HepG2 (cell line): ENCODE results near the gene KLHL40. TPM values are rescaled to one million over a fixed set of nuclear protein-coding genes. Genes with fewer than 3 reads are reported as not detected.

ENCODE experiments used
- ATAC-seq: fragments of 200-7000 bp; cut with Tn5 transposase; 3 replicates; pipeline ENCODE4 v1.9.1; 2020; ENCODE audit warnings: mild to moderate bottlenecking, moderate library complexity
- BruUV-seq: library from RNA; stranded (reverse); fragments of 400-500 nt; replicated peaks from 2 replicates; lab custom pipeline; 2021; lab: Mats Ljungman, UMichigan
- CTCF ChIA-PET: fragments of 300-600 bp; formaldehyde crosslinking; extraction: SDS; loops from one replicate; lab custom pipeline; 2021; ENCODE audit warnings: low total read pairs, inconsistent platforms, low intra/inter-chr PET ratio; lab: Yijun Ruan, JAX
- POLR2A ChIA-PET: fragments of 350-600 bp; sonication (Branson Sonifier 250); formaldehyde crosslinking; loops from one replicate; lab custom pipeline; 2020; ENCODE audit warnings: antibody characterized with exemption, inconsistent platforms; lab: Yijun Ruan, JAX
- DNase-seq: peaks from one replicate; pipeline ENCODE4 v3.0.0-alpha.2; 2015; ENCODE audit warnings: low spot score
- FAIRE-seq: peaks from 3 replicates; lab custom pipeline; 2011; peaks lifted over from hg19 to GRCh38; lab: Jason Lieb, UNC
- H2AFZ ChIP-seq: one replicate; pipeline ENCODE4 v1.6.1; 2011; ENCODE audit warnings: low read length, inconsistent platforms
- H3K27ac ChIP-seq: fragments of 300-600 bp; 3 replicates; pipeline ENCODE4 v1.8.0; 2011; ENCODE audit warnings: mixed run types, mild to moderate bottlenecking, mixed read lengths, low read length, inconsistent platforms; ENCODE audit not compliant: insufficient read depth; ENCODE audit errors: extremely low read length
- H3K27me3 ChIP-seq, 2 experiments: fragments of 200-600 bp in 1 of 2; 2 replicates in 1 of 2; 3 replicates in 1 of 2; pipeline versions ENCODE4 v1.6.0 to v1.8.0; 2011; ENCODE audit warnings: low read length in 2 of 2, mild to moderate bottlenecking in 2 of 2, moderate library complexity in 2 of 2, inconsistent platforms in 1 of 2; ENCODE audit not compliant: insufficient read depth in 2 of 2, control insufficient read depth in 1 of 2
- H3K36me3 ChIP-seq, 2 experiments: fragments of 200-600 bp in 1 of 2; replicated peaks in 1 of 2; 2 replicates in 1 of 2; 3 replicates in 1 of 2; pipeline versions ENCODE4 v1.5.1 to v1.8.0; 2011; ENCODE audit warnings: low read length in 2 of 2, inconsistent platforms in 1 of 2; ENCODE audit not compliant: insufficient read depth in 2 of 2, control insufficient read depth in 1 of 2
- H3K4me1 ChIP-seq: 2 replicates; pipeline ENCODE4 v1.5.1; 2012; ENCODE audit warnings: low read length, inconsistent platforms; ENCODE audit not compliant: insufficient read depth
- H3K4me2 ChIP-seq: 2 replicates; pipeline ENCODE4 v1.6.0; 2011; ENCODE audit warnings: low read depth, low read length, inconsistent platforms
- H3K4me3 ChIP-seq, 3 experiments: fragments of 200-600 bp in 1 of 3; sonication (generic), shearing (Covaris generic) in 1 of 3; replicated peaks in 1 of 3; 2 replicates each; pipeline ENCODE4 v1.5.1; 2011 to 2016; ENCODE audit warnings: low read length in 3 of 3, inconsistent platforms in 2 of 3, low read depth in 2 of 3, mild to moderate bottlenecking in 2 of 3, control low read depth in 1 of 3, mixed read lengths in 1 of 3; ENCODE audit not compliant: insufficient read depth in 1 of 3
- H3K79me2 ChIP-seq: one replicate; pipeline ENCODE4 v1.6.1; 2011; ENCODE audit warnings: low read length, inconsistent platforms; ENCODE audit not compliant: insufficient read depth
- H3K9ac ChIP-seq: 2 replicates; pipeline ENCODE4 v1.6.0; 2011; ENCODE audit warnings: mild to moderate bottlenecking, low read depth, low read length, inconsistent platforms; ENCODE audit not compliant: insufficient read depth
- H3K9me3 ChIP-seq: 2 replicates; pipeline ENCODE4 v1.5.1; 2012; ENCODE audit warnings: mild to moderate bottlenecking, low read length
- H4K20me1 ChIP-seq: 2 replicates; pipeline ENCODE4 v1.6.0; 2011; ENCODE audit warnings: inconsistent platforms, mild to moderate bottlenecking, low read length, moderate library complexity; ENCODE audit not compliant: insufficient read depth
- BCL3 ChIP-seq: sonication (generic); formaldehyde crosslinking; IDR thresholded peaks from 2 replicates; pipeline ENCODE4 v1.5.1; 2020; ENCODE audit warnings: mild to moderate bottlenecking, missing genetic modification reagents, moderate library complexity
- CERS6 ChIP-seq: sonication (generic); formaldehyde crosslinking; IDR thresholded peaks from 2 replicates; pipeline ENCODE4 v1.5.0; 2020; ENCODE audit warnings: missing genetic modification reagents
- HBP1 ChIP-seq: IDR thresholded peaks from 2 replicates; pipeline ENCODE4 v1.6.1; 2016; ENCODE audit warnings: low read depth, control low read depth
- HNRNPK ChIP-seq: fragments of 200-400 bp; formaldehyde crosslinking; IDR thresholded peaks from 2 replicates; pipeline ENCODE4 v1.6.1; 2018; ENCODE audit warnings: low read length, low read depth, moderate library complexity, mild to moderate bottlenecking; ENCODE audit not compliant: poor library complexity, severe bottlenecking
- JARID2 ChIP-seq: sonication (generic); formaldehyde crosslinking; IDR thresholded peaks from 2 replicates; pipeline ENCODE4 v1.8.1; 2023; ENCODE audit warnings: missing genetic modification reagents, inconsistent platforms; ENCODE audit not compliant: insufficient replicate concordance
- KDM5B ChIP-seq: sonication (generic); formaldehyde crosslinking; IDR thresholded peaks from 2 replicates; pipeline ENCODE4 v1.4.0; 2020; ENCODE audit warnings: missing genetic modification reagents, mild to moderate bottlenecking, borderline replicate concordance
- LRRFIP1 ChIP-seq: sonication (generic); formaldehyde crosslinking; conservative IDR thresholded peaks from 2 replicates; pipeline ENCODE4 v1.4.0; 2020; ENCODE audit warnings: missing genetic modification reagents
- MED8 ChIP-seq: sonication (generic); formaldehyde crosslinking; IDR thresholded peaks from 2 replicates; pipeline ENCODE4 v1.8.1; 2023; ENCODE audit warnings: mild to moderate bottlenecking, missing genetic modification reagents; ENCODE audit not compliant: insufficient replicate concordance
- SIN3A ChIP-seq: IDR thresholded peaks from 2 replicates; pipeline ENCODE4 v1.6.1; 2011; ENCODE audit warnings: low read depth, mild to moderate bottlenecking, control low read depth, low read length, borderline replicate concordance
- SRY ChIP-seq: sonication (generic); formaldehyde crosslinking; IDR thresholded peaks from 2 replicates; pipeline ENCODE4 v1.8.0; 2022; ENCODE audit warnings: mild to moderate bottlenecking, missing genetic modification reagents
- ZNF362 ChIP-seq: sonication (generic); formaldehyde crosslinking; IDR thresholded peaks from 2 replicates; pipeline ENCODE4 v1.4.0; 2020; ENCODE audit warnings: missing genetic modification reagents, mild to moderate bottlenecking, borderline replicate concordance
- ZNF550 ChIP-seq: sonication (generic); formaldehyde crosslinking; IDR thresholded peaks from 2 replicates; pipeline ENCODE4 v1.4.0; 2020; ENCODE audit warnings: mild to moderate bottlenecking, missing genetic modification reagents, borderline replicate concordance
- ZNF569 ChIP-seq: sonication (generic); formaldehyde crosslinking; IDR thresholded peaks from 2 replicates; pipeline ENCODE4 v1.5.0; 2020; ENCODE audit warnings: mild to moderate bottlenecking, missing genetic modification reagents, moderate library complexity, borderline replicate concordance
- ZNF598 ChIP-seq: sonication (generic); formaldehyde crosslinking; IDR thresholded peaks from 2 replicates; pipeline ENCODE4 v1.5.1; 2020; ENCODE audit warnings: mild to moderate bottlenecking, missing genetic modification reagents, borderline replicate concordance
- ZNF749 ChIP-seq: sonication (generic); formaldehyde crosslinking; IDR thresholded peaks from 2 replicates; pipeline ENCODE4 v1.8.0; 2022; ENCODE audit warnings: mild to moderate bottlenecking, missing genetic modification reagents, moderate library complexity, borderline replicate concordance
- ZSCAN20 ChIP-seq: sonication (generic); formaldehyde crosslinking; IDR thresholded peaks from 2 replicates; pipeline ENCODE4 v1.4.0; 2020; ENCODE audit warnings: missing genetic modification reagents, mild to moderate bottlenecking, borderline replicate concordance
- ZSCAN25 ChIP-seq: sonication (generic); formaldehyde crosslinking; IDR thresholded peaks from 2 replicates; pipeline ENCODE4 v1.8.0; 2022; ENCODE audit warnings: mild to moderate bottlenecking, missing genetic modification reagents
- WGBS: methylation state at CpG from one replicate; pipeline ENCODE4 v1.1.6; 2017; ENCODE audit warnings: low lambda C conversion rate; 5-methylcytosine and 5-hydroxymethylcytosine counted together
- in situ Hi-C: cut with HindIII; loops from 2 replicates; pipeline ENCODE4 v1.10.0; 2017; ENCODE audit warnings: low pct_unique_long_range_greater_than_20kb; ENCODE audit not compliant: extremely low pct_ligation_motif_present
- intact Hi-C: fragments of 100-400 bp; cut with micrococcal nuclease; formaldehyde crosslinking; loops from one replicate; pipeline ENCODE4 v1.10.0; 2022; ENCODE audit not compliant: unreplicated experiment
- polyA plus RNA-seq, 8 experiments: library from polyadenylated mRNA; depleted of rRNA in 3 of 8; stranded (reverse) in 7 of 8; unstranded in 1 of 8; fragments of >200 nt; fragmentation: Illumina TruSeq in 4 of 8; extraction: Trizol in 4 of 8; gene quantifications; 2 replicates each; pipeline versions ENCODE4 v1.2.1 to v1.2.3, GENCODE V29; 2011 to 2016; ENCODE audit warnings: low read depth in 4 of 8, missing spikeins in 1 of 8, mixed read lengths in 1 of 8; ENCODE audit not compliant: insufficient read depth in 1 of 8
- total RNA-seq, 5 experiments: library from RNA; depleted of rRNA; stranded (reverse); fragments of >200 nt; fragmentation: Illumina TruSeq; extraction: Trizol; gene quantifications; 2 replicates each; pipeline ENCODE4 v1.2.3, GENCODE V29; 2016; ENCODE audit warnings: low read depth in 1 of 5

Gene KLHL40
- total and polyA plus RNA-seq, 2 of the 13 experiments (the other 11 are each of a cell fraction or from before 2014, with no cell fraction given): not detected

- no TSS peak for BruUV-seq
- no peaks in the 10 kb centered on the region for H3K79me2 ChIP-seq
- H3K9ac ChIP-seq: no peak overlapping the region
- peaks cover 62% of the 10 kb centered on the region for H3K4me1 ChIP-seq
- no peaks in the 10 kb centered on the region for H3K27me3 ChIP-seq
- no peak for TF ChIP-seq ZNF749 (CRISPR knock-in tag)
- no peak for TF ChIP-seq BCL3 (CRISPR knock-in tag)
- TF ChIP-seq ZNF550 (CRISPR knock-in tag): no peak
- no peak for TF ChIP-seq KDM5B (CRISPR knock-in tag)
- no peak for TF ChIP-seq SIN3A
- no peak for TF ChIP-seq CERS6 (CRISPR knock-in tag)
- TF ChIP-seq ZNF569 (CRISPR knock-in tag): no peak
- no peak for TF ChIP-seq MED8 (CRISPR knock-in tag)
- TF ChIP-seq HNRNPK: no peak
- no peak for TF ChIP-seq ZNF362 (CRISPR knock-in tag)
- TF ChIP-seq SRY (CRISPR knock-in tag): no peak
- no peak for TF ChIP-seq JARID2 (CRISPR knock-in tag)
- no peak for TF ChIP-seq ZSCAN25 (CRISPR knock-in tag)
- TF ChIP-seq HBP1: no peak
- no peak for TF ChIP-seq LRRFIP1 (CRISPR knock-in tag)
- TF ChIP-seq ZNF598 (CRISPR knock-in tag): no peak
- no peak for TF ChIP-seq ZSCAN20
- ChIA-PET POLR2A (no interaction called here), CTCF (no interaction called here)
- 79% methylated on average over 1 of the region's 1 CpG for WGBS
- no peaks in the 10 kb centered on the region for H3K9me3 ChIP-seq
- no peak overlapping the region for H3K27ac ChIP-seq
- H3K36me3 ChIP-seq: no peaks in the 10 kb centered on the region
- FAIRE-seq (no peak), ATAC-seq (no peak), DNase-seq (no peak)
- H4K20me1 ChIP-seq: no peaks in the 10 kb centered on the region
- no peak overlapping the region for H3K4me2 ChIP-seq
- in situ Hi-C loops (no loop called here), intact Hi-C loops (no loop called here)
- H2AFZ ChIP-seq: no peak overlapping the region
- no peak overlapping the region for H3K4me3 ChIP-seq
These were observed 50.7 kb downstream of the KLHL40 start for GRCh38 chr3:42736081-42736480.
